Measurements from ENCODE around the gene CSE1L.

Gene CSE1L, protein sequence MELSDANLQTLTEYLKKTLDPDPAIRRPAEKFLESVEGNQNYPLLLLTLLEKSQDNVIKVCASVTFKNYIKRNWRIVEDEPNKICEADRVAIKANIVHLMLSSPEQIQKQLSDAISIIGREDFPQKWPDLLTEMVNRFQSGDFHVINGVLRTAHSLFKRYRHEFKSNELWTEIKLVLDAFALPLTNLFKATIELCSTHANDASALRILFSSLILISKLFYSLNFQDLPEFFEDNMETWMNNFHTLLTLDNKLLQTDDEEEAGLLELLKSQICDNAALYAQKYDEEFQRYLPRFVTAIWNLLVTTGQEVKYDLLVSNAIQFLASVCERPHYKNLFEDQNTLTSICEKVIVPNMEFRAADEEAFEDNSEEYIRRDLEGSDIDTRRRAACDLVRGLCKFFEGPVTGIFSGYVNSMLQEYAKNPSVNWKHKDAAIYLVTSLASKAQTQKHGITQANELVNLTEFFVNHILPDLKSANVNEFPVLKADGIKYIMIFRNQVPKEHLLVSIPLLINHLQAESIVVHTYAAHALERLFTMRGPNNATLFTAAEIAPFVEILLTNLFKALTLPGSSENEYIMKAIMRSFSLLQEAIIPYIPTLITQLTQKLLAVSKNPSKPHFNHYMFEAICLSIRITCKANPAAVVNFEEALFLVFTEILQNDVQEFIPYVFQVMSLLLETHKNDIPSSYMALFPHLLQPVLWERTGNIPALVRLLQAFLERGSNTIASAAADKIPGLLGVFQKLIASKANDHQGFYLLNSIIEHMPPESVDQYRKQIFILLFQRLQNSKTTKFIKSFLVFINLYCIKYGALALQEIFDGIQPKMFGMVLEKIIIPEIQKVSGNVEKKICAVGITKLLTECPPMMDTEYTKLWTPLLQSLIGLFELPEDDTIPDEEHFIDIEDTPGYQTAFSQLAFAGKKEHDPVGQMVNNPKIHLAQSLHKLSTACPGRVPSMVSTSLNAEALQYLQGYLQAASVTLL

DNA sequence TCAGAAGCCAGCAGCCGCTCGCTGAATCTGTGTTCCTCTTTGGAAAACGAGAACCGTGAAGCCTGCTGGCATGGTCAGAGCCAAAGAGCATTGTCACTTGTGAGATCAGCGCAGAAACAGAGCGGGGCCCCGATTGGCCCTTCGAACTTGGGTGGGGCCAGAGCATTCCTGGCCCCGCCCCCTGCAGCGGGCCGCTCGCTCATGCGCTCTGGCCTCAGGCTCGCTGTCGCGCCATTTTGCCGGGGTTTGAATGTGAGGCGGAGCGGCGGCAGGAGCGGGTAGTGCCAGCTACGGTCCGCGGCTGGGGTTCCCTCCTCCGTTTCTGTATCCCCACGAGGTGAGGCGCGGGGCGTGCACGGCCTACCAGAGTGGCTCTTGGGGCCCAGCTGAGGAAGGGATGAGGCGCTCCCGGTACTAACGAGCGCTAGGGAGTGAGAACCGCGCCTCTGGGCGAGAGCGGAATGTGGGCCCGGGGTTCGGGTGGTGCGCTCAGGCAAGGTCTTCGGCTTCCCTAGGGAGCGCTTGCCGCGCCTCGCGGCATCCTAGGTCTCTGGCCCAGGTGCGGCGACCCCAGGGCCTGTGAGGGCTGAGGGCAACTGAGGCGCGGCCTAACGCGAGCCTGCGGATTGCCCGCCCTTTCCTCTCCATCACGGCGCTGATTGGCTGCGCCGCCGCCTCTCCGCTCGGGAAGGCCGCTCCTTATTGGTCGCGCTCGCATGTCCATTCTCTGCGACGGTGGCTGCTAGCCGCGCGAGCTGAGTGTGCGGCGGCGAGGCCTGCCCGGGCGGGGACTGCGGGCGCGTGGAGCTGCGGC is at the start of gene CSE1L:
CSE1L (plus strand) TSS at position 226 of the 814 bp plus-strand sequence. CDS start 12,152 bp downstream, outside the sequence.
- TF ChIP-seq, protein P1, sequence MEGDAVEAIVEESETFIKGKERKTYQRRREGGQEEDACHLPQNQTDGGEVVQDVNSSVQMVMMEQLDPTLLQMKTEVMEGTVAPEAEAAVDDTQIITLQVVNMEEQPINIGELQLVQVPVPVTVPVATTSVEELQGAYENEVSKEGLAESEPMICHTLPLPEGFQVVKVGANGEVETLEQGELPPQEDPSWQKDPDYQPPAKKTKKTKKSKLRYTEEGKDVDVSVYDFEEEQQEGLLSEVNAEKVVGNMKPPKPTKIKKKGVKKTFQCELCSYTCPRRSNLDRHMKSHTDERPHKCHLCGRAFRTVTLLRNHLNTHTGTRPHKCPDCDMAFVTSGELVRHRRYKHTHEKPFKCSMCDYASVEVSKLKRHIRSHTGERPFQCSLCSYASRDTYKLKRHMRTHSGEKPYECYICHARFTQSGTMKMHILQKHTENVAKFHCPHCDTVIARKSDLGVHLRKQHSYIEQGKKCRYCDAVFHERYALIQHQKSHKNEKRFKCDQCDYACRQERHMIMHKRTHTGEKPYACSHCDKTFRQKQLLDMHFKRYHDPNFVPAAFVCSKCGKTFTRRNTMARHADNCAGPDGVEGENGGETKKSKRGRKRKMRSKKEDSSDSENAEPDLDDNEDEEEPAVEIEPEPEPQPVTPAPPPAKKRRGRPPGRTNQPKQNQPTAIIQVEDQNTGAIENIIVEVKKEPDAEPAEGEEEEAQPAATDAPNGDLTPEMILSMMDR (IDR thresholded peaks at IDR 0.05; ENCODE audit: extremely low read depth, missing control alignments) = no peak
- DNase-seq (ENCODE audit: low spot score) = peak; percentile 94

DNA sequence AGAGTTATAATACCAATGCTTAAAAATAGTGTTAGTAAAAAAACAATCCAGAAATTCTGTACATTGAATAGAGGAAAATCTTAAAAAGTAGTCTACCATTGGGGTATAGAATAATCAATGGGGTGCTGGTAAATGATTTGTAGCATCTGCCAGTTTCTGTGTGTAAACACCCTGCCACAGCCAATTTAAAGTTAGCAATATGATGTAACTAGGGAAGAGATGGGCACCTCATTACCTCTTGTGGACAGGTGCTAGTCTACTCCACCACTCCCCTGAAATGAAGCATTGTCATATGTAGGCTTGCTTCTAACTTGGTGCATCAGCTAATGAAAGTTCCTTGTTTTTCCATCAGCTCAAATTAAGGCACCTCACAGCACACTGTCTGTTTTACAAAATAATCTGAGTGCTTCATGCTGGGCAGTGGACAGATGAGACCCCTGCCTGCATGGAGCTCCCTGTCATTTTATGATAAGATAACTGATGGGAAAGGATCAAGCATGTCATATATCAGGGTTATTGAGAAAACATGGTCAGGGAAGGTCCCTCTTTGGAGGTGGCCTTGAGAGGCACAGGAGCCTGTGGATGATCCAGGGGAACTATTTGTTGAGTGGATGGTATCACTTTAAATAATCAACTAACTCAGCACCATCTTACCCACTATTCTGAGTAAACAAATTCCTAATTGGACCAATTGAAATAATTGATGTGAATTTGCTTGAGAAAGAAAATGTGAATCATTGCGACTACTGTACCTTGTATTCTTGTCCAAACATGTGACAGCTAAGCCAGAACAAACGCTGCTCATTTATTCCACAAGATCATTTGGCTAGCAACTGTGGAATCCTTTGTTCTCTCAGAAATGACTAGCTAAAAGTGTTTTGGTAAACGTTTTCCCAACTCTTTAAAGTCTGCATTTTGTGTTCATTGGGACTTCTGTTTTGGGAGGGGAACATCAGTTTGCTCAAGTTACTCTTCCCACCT is 45.9 kb upstream of the CSE1L start:
- no peak for DNase-seq (ENCODE audit: low spot score)
- TF ChIP-seq, protein P1 (IDR thresholded peaks at IDR 0.05; ENCODE audit: extremely low read depth, missing control alignments) = no peak

DNA sequence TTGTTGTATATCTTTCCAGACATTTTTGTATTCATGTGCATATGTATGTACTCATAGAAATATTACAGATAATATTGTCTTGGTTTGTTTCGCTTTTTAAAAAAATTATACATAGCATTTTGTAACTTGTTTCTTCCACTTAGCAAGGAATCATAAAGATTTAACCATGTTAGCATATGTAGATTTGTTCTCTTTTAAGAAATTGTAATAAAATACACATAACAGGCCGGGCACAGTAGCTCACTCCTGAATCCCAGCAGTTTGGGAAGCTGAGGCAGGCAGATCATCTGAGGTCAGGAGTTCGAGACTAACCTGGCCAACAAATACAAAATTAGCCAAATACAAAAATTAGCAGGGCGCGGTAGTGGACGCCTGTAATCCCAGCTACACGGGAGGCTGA is 44.4 kb upstream of the CSE1L start:
- no peak for DNase-seq (ENCODE audit: low spot score)
- TF ChIP-seq, protein P1 (IDR thresholded peaks at IDR 0.05; ENCODE audit: extremely low read depth, missing control alignments) = no peak

DNA sequence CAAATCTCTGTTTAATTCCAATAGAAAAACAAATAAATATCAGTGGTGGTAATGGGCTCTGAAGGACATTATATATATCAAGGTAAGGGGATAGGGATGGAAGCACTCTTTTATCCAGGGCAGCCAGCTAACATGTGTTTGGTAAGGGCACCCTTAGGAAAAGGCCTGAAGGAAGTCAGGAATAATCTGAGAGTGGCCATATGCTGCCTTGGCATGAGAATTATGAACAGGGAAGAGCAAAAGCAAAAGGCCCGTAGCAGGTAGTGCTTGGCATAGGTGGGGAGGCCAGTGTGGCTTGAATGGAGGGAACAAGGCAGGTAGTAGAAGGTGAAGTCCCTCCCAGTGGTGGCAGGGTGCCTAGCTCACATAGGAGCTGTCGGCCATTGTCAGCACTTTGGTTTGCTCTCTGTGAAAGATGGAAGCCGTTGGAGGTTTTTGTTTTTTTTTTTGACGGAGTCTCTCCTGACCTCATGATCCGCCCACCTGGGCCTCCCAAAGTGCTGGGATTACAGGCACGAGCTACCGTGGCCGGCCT is 39.6 kb upstream of the CSE1L start:
- DNase-seq (ENCODE audit: low spot score) = no peak

DNA sequence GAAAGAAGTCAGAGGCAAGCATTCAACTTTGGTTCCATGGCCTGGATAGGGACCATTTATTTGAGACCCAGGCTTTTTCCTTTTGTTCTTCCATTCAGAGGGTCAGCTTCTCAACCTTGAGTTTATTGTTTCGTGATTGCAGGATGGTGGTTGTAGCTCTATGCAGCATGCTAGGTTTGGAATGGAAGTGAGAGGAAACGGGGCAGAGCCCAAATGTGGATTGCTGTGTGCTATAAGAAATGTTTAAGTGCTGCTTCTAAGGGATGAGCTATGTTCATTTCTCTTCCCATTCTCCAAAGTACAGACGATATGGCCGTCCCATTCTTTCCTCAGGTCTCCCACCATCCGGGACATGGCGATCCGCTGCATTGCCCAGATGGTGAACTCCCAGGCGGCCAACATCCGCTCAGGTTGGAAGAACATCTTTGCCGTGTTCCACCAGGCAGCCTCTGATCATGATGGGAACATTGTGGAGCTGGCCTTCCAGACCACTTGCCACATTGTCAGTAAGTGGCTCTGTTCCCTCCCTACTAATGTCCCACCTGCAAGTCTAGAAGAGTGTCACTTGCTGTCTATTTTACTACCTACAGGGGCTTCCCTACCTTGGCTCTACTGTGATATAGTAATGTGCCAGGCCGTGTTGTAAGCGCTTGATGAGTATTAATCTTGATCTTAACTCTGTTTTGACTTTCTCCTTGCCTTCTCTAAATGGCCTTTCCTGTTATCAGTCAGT is 36.0 kb upstream of the CSE1L start:
- TF ChIP-seq, protein P1 (IDR thresholded peaks at IDR 0.05; ENCODE audit: extremely low read depth, missing control alignments) = no peak
- DNase-seq (ENCODE audit: low spot score) = no peak

More for the DNA sequence above, 39.6 kb upstream of the CSE1L start:
- TF ChIP-seq, protein P1 (IDR thresholded peaks at IDR 0.05; ENCODE audit: extremely low read depth, missing control alignments) = no peak
